GM19043 (cell line): ENCODE data around the gene HS3ST4.

Experiments
- ATAC-seq: cut with Tn5 transposase; IDR thresholded peaks from one replicate; pipeline ENCODE4 v1.9.1; 2021; ENCODE audit warnings: low read depth; ENCODE audit not compliant: unreplicated experiment

Gene HS3ST4

DNA sequence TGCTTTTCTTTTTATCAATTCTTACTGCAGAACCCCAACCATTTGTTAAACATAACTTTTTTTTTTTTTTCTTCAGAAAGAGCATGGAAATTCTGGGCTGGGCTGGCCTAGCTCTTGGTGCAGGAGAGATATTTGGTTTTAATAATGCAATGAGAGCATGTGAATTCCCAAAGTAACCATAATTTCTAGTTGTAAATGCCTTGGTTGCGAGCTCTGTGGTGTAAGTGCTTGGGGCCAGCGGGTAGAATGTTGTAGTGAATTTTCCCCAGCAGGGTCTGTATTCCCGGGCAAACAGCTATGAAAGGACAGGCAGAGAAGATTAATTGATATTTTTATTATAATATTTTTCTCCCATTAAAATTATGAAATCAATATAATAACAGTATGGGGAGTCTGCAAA is 465.6 kb downstream of the HS3ST4 start:
- ATAC-seq = no peak

DNA sequence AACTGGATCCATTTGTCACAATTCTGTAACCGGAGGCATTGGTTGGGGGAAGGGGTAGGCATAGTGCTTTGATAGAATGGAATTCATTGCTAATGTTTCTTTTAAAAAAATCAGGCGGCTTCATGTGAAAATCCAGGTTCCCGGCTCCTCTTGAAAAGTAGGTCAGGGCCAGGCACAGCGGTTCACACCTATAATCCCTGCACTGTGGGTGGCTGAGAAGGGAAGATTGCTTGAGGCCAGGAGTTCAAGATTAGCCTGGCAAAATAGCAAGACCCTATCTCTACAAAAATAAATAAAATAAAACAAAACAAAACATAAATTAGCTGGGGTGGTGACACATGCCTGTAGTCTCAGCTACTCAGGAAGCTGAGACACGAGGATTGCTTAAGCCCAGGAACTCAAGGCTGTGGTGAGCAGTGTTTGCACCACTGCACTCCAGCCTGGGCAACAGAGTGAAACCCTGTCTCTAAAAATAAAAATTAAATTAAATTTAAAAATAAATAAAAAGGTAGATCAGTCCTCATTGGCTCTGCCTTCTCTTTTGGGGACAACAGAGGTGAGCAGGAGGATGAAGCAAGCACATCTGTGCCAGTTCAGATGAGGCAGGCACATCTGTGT is 466.5 kb downstream of the HS3ST4 start:
- no peak for ATAC-seq

DNA sequence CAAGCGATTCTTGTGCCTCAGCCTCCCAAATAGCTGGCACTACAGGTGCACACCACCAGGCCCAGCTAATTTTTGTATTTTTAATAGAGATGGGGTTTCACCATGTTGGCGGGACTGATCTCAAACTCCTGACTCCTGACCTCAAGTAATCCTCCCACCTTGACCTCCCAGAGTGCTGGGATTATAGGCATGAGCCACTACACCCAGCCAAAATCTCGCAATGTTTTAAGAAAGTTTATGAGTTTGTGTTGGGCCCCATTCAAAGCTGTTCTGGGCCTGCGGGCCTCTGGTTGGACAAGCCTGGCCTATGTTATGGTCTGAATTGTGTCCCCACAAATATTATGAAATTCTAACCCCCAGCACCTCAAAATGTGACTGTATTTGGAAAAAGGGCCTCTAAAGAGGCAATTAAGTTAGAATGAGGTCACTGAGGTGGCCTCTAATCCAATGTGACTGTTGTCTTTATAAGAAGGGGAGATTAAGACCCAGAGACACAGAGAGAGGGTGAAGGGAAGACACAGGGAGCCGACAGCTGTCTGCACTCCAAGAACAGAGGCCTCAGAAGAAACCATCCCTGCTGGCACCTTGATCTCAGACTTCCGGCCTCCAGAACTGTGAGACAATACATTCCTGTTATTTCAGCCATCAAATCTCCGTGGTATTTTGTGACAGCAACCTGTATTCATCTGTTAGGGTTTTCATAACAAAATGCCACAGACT is 469.9 kb downstream of the HS3ST4 start:
- ATAC-seq = no peak

- no peak for ATAC-seq
These were observed 477.7 kb downstream of the HS3ST4 start for GRCh38 chr16:26169473-26169872.

GRCh38 chr16:26175944-26176343 is 484.2 kb downstream of the HS3ST4 start:
- no peak for ATAC-seq

GRCh38 chr16:26177438-26177837 is 485.7 kb downstream of the HS3ST4 start:
- no peak for ATAC-seq

- no peak for ATAC-seq
These were observed 486.5 kb downstream of the HS3ST4 start for GRCh38 chr16:26178298-26178697.

DNA sequence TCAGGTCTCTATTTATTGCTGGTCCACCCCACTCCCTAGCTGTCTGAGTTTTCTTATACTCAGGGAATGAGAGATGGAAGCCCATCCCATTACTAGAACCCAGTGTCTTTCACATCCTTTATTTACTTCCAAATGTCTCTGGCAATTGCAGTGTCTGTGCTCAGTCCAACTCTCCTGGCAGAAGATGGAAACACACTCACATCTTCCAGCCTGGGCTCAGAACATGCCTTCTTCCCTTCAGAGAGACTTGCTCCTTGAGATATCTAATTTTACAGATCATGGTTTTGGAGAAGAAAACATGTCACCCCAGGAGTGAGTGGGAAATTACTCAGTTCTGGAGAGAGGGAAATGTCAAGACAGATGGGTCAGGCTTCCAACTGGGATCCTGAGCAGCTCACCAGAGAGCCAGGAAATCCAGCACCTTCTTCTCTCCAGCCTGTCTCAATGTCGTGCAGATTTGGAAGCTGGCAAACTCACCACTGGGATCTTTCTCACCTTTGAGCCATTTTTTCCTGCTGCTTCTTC is 494.4 kb downstream of the HS3ST4 start:
- ATAC-seq = no peak
